Measurements from ENCODE around the gene ASPSCR1. TPM values are rescaled to one million over a fixed set of nuclear protein-coding genes. Genes with fewer than 3 reads are reported as not detected.

Gene ASPSCR1
- total and polyA plus RNA-seq, 9 of the 15 experiments (the other 6 are each of a cell fraction or from before 2014, with no cell fraction given), result 0.90 to 36.9 (median 11.6) TPM

DNA sequence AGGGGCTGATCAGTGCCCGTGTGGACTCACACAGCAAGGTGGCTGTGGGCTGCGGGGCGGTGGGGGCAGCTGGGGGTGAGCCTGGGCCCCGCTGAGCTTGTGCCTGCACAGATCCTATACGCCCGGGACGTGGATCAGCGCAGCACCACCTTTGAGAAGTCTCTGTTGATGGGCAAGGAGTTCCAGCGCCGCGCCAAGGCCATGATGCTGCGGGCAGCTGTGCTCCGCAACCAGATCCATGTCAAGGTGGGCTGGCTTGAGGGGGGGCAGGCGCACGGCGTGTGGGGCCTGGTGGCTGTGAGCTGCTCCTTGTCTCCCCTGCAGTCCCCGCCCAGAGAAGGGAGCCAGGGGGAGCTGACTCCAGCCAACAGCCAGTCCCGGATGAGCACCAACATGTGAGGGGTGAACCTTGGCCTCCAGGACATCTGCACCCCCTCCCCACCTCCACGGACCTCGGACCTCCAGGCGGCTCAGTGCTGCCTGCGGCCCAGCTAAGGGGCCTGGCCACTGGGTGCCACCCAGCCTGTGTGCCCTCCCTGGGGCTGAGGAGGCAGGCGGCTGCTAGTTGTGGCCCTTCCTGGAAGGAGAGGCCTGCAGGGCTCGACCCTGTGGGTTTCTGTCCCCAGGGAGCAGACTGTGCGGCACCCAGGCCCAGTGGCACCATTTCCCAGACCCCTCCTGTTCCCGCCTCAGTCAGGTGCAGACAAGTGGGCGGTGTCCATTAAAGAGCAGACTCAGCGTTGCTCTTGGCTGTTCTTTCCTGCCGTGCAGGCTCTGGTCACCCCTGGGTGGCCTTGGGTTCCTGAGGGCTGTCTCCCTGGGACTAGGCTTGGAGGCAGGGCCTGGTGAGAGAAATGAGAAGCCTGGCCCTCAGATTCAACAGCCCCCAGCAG is 79.5 kb downstream of the ASPSCR1 start (continued):
- TF ChIP-seq ZNF12 (CRISPR knock-in tag; IDR thresholded peaks at IDR 0.05) (no peak), POLR2A (conservative IDR thresholded peaks at IDR 0.05) (peak; percentile 55), TEAD4 (IDR thresholded peaks at IDR 0.05; ENCODE audit: low read length) (no peak), TEAD4 (CRISPR knock-in tag; IDR thresholded peaks at IDR 0.05; ENCODE audit: borderline replicate concordance) (no peak), FOSL1 (tag; conservative IDR thresholded peaks at IDR 0.05) (no peak), ZKSCAN8 (CRISPR knock-in tag; IDR thresholded peaks at IDR 0.05) (no peak)
- TF ChIP-seq, protein P1, sequence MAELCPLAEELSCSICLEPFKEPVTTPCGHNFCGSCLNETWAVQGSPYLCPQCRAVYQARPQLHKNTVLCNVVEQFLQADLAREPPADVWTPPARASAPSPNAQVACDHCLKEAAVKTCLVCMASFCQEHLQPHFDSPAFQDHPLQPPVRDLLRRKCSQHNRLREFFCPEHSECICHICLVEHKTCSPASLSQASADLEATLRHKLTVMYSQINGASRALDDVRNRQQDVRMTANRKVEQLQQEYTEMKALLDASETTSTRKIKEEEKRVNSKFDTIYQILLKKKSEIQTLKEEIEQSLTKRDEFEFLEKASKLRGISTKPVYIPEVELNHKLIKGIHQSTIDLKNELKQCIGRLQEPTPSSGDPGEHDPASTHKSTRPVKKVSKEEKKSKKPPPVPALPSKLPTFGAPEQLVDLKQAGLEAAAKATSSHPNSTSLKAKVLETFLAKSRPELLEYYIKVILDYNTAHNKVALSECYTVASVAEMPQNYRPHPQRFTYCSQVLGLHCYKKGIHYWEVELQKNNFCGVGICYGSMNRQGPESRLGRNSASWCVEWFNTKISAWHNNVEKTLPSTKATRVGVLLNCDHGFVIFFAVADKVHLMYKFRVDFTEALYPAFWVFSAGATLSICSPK (IDR thresholded peaks at IDR 0.05; ENCODE audit: borderline replicate concordance), result no peak

DNA sequence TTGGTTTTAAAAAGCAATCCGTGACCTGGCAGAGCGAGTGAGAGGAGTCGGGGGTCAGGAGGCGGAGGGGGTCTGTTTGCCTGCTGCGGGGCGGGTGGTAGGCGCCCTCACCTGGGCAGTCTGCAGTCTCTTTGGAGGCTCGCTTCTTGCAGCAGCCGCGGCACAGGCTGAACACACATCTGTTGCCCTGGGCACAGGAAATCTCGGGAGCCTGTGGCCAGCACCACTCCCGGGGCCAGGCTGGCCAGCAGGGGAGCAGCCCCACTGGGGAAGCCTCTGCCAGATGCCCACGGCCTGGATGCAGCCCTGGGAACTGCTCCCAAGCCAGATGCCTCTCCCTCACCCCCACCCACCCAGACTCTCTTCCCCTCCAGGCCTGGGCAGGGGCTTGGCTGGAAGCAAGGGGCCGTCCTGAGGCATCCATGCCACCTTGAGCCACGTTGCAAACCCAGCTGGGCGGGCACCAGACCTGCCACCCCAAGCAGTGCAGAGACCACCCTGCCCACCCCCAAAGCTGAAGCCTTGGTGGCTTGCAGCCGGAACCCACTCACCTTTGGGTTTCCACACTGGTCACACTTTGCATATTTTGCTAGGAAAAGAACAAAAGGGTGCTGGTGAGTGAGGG is 80.9 kb downstream of the ASPSCR1 start:
- Histone ChIP-seq H3K36me3 (ENCODE audit: control insufficient read depth, insufficient read depth, low read length) (peaks cover 98% of the 10 kb centered on the region; the same call in 2 of the 3 replicates), H3K4me2 (ENCODE audit: insufficient read depth, low read length) (no peak overlapping the region), H2AFZ (ENCODE audit: low read depth, low read length) (no peak overlapping the region), H3K4me3 (no peak overlapping the region), H4K20me1 (replicated peaks; ENCODE audit: control insufficient read depth, insufficient read depth, low read length) (peaks cover 7% of the 10 kb centered on the region), H3K4me1 (replicated peaks in 1 of 2; ENCODE audit: control insufficient read depth in 2 of 2, insufficient read depth in 2 of 2, low read length in 2 of 2) (peaks cover 0 to 90% of the 10 kb centered on the region in 2 experiments; a peak in 2 of 5 replicates), H3K9me1 (ENCODE audit: control insufficient read depth, insufficient read depth, low read length) (no peaks in the 10 kb centered on the region), H3K79me2 (ENCODE audit: control insufficient read depth, insufficient read depth, low read length) (peaks cover 3% of the 10 kb centered on the region; the same call in 2 of the 3 replicates), H3K27me3 (ENCODE audit: control insufficient read depth in 2 of 2, insufficient read depth in 2 of 2, low read length in 2 of 2) (no peaks in the 10 kb centered on the region), H3K9me3 (replicated peaks; ENCODE audit: control insufficient read depth, insufficient read depth, low read depth, low read length) (no peaks in the 10 kb centered on the region), H3K9ac (ENCODE audit: insufficient read depth in 1 of 2, low read depth in 2 of 2, low read length in 2 of 2) (no peak overlapping the region; a peak in 1 of 4 replicates), H3K27ac (ENCODE audit: extremely low read depth, low read depth, low read length) (no peak overlapping the region)
- ChIA-PET POLR2A (interaction anchor here (1.8 kb wide), 1 partner anchor 24 kb away, joined by 4 read pairs; no protein-coding TSS in a partner anchor), CTCF (ENCODE audit: low intra/inter-chr PET ratio) (no interaction called here)
- ATAC-seq (no peak), FAIRE-seq (no peak), DNase-seq (ENCODE audit: extremely low read depth in 1 of 4, low spot score in 3 of 4) (no peak)
- WGBS (ENCODE audit: insufficient coverage, low coverage, missing lambda C conversion rate), result 96% methylated on average over 9 of the region's 17 CpGs
- in situ Hi-C loops (cut with MboI) (no loop called here), intact Hi-C loops (cut with micrococcal nuclease) (no loop called here)
- no TSS peak for BruUV-seq (replicated peaks)
- no peak for TF ChIP-seq FOXA3 (CRISPR knock-in tag; conservative IDR thresholded peaks at IDR 0.05 in 1 of 2, IDR thresholded peaks at IDR 0.05 in 1 of 2)
- no peak for TF ChIP-seq NEUROD1 (IDR thresholded peaks at IDR 0.05; ENCODE audit: borderline replicate concordance, low read depth, low read length, partially characterized antibody)
- TF ChIP-seq POLR2G (IDR thresholded peaks at IDR 0.05; ENCODE audit: low read depth, low read length), result peak; percentile 65

Data from K562 (cell line).